ENCODE measurements around the gene OLFML1. TPM values are rescaled to one million over a fixed set of nuclear protein-coding genes. Genes with fewer than 3 reads are reported as not detected.

OLFML1 gene
- total and polyA plus RNA-seq, 10 of the 15 experiments (the other 5 are each of a cell fraction or from before 2014, with no cell fraction given) = 0.04 to 0.71 (median 0.21) TPM; not detected in 6

GRCh38 chr11:7492253-7492652 is 6.9 kb downstream of the OLFML1 start:
- 100% methylated on average over 1 of the region's 1 CpG for WGBS (ENCODE audit: insufficient coverage, insufficient replicate concordance, low lambda C conversion rate, missing lambda C conversion rate)
- peaks cover 16% of the 10 kb centered on the region for H3K4me1 ChIP-seq (ENCODE audit: control insufficient read depth, insufficient read depth, low read length)
- ChIA-PET CTCF (no interaction called here), SMC1A (ENCODE audit: uncharacterized antibody, unreplicated experiment) (no interaction called here), POLR2A (no interaction called here), RAD21 (ENCODE audit: unreplicated experiment) (no interaction called here)
- BruUV-seq (replicated peaks) = no TSS peak
- no peaks in the 10 kb centered on the region for H3K36me3 ChIP-seq (ENCODE audit: control insufficient read depth in 2 of 2, insufficient read depth in 2 of 2, low read length in 1 of 2)
- H3K4me3 ChIP-seq = no peak overlapping the region
- no peak overlapping the region for H3K27ac ChIP-seq (ENCODE audit: control insufficient read depth, insufficient read depth)
- FAIRE-seq (no peak), DNase-seq (ENCODE audit: low read depth, low spot score) (no peak), ATAC-seq (no peak)
- H3K4me2 ChIP-seq (ENCODE audit: control insufficient read depth, insufficient read depth) = no peak overlapping the region
- intact Hi-C loops (cut with micrococcal nuclease; ENCODE audit: unreplicated experiment) (no loop called here), in situ Hi-C loops (cut with MboI) (no loop called here)
- TF ChIP-seq MYC (IDR thresholded peaks at IDR 0.05; ENCODE audit: insufficient read depth, insufficient read length, insufficient replicate concordance, low read length, severe bottlenecking) (no peak), E2F4 (IDR thresholded peaks at IDR 0.05; ENCODE audit: low read depth, low read length) (no peak), SREBF2 (IDR thresholded peaks at IDR 0.05; ENCODE audit: low read length) (no peak), TBL1XR1 (IDR thresholded peaks at IDR 0.05; ENCODE audit: low read depth, low read length) (no peak), PAX5 (IDR thresholded peaks at IDR 0.05; ENCODE audit: borderline replicate concordance, low read depth, low read length) (no peak), IKZF2 (IDR thresholded peaks at IDR 0.05) (no peak), SP1 (IDR thresholded peaks at IDR 0.05; ENCODE audit: low read depth, low read length) (no peak), RCOR1 (conservative IDR thresholded peaks at IDR 0.05; ENCODE audit: low read depth, low read length) (no peak), ZNF207 (IDR thresholded peaks at IDR 0.05; ENCODE audit: borderline replicate concordance) (no peak), NRF1 (conservative IDR thresholded peaks at IDR 0.05; ENCODE audit: low read depth, low read length) (no peak), WRNIP1 (IDR thresholded peaks at IDR 0.05; ENCODE audit: borderline replicate concordance, low read depth, low read length) (no peak), EZH2 (IDR thresholded peaks at IDR 0.05; ENCODE audit: borderline replicate concordance, control insufficient read depth, low read depth, low read length) (no peak), MAX (IDR thresholded peaks at IDR 0.05; ENCODE audit: low read depth, low read length) (no peak), JUNB (IDR thresholded peaks at IDR 0.05) (no peak), SPI1 (IDR thresholded peaks at IDR 0.05; ENCODE audit: borderline replicate concordance, insufficient read depth, low read depth, low read length) (no peak), CREM (IDR thresholded peaks at IDR 0.05; ENCODE audit: low read depth) (no peak), ZBTB33 (IDR thresholded peaks at IDR 0.05) (no peak), BACH1 (IDR thresholded peaks at IDR 0.05; ENCODE audit: borderline replicate concordance) (no peak), TCF12 (IDR thresholded peaks at IDR 0.05; ENCODE audit: low read depth, low read length) (no peak)
- H3K9ac ChIP-seq (ENCODE audit: control insufficient read depth, insufficient read depth, low read length) = no peak overlapping the region
- no peak overlapping the region for H2AFZ ChIP-seq (ENCODE audit: control insufficient read depth, low read depth, low read length)
- H3K9me3 ChIP-seq (replicated peaks; ENCODE audit: control insufficient read depth, insufficient read depth, low read length) = no peaks in the 10 kb centered on the region
- H4K20me1 ChIP-seq (ENCODE audit: control insufficient read depth, insufficient read depth) = no peaks in the 10 kb centered on the region
- H3K79me2 ChIP-seq (ENCODE audit: control insufficient read depth, insufficient read depth, low read length) = no peaks in the 10 kb centered on the region
- H3K27me3 ChIP-seq (replicated peaks in 1 of 2; ENCODE audit: control insufficient read depth in 2 of 2, insufficient read depth in 2 of 2, low read length in 1 of 2) = no peaks in the 10 kb centered on the region
